ENCODE measurements around the gene SLC16A2.
"Not testable (repeated sequence)": the region's sequence is repeated elsewhere in the genome, so short reads cannot be mapped to it uniquely, and the experiment has no call there.

Gene SLC16A2

GRCh38 chrX:74507191-74507590 lies 85.9 kb downstream of the SLC16A2 start:
- no peak for DNase-seq (ENCODE audit: low read depth)

DNA sequence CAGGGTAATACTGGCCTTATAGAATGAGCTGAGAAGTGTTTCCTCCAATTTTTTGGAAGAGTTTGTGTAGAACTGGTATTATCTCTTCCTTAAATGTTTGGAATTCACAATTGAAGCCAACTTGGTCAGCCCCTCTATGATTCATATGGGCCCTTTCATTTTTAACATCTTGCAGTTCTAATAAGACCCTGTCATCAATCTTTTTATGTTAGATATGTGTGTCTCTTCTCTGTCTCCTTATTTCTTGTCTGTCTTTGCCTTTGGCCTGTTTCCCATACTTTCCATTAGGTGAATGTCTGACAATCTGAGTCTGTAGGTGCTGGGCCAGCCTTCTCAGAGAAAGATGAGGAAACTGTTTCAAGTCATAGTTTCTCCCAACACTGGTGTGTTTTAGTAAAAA lies 88.7 kb downstream of the SLC16A2 start:
- DNase-seq (ENCODE audit: low read depth), result no peak

DNA sequence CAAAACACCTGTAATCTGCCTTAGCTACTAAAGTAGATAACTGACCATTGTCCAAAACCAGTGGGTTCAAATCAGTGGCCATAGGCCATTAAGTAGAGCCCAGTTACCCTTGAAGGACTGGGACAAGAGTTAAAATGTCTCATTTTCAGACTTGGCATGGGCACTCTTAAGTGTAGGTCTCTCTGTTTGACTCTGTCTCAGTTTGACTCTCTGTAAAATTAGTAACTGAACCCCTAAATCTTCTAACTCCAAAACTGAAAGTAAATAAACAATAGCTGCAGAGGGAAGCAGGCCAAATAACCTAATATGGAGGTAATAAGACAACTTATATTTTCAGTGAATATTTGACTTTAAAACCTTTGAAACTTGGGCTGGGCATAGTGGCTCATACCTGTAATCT lies 89.1 kb downstream of the SLC16A2 start:
- no peak for DNase-seq (ENCODE audit: low read depth)

- DNase-seq (ENCODE audit: low read depth), result no peak
Measured at GRCh38 chrX:74511704-74512103, 90.4 kb downstream of the SLC16A2 start.

DNA sequence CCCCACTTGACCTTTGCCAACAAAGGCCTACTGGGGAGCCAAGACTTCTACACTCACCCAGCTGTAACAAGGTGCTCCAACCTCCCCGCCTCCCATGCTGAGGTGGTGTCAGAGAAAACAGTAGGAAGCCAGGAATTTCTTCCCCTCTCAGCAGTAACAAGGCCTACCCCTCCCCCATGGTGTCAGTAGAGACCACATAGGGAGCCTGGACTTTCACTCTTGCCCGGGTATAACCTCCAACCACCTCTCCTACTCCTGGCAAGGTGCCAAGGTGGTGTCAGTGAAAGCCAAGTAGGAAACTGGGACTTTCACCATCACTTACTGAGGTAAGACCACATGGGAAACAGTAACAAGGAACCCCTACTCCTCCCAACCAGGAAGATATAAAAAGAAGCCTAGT lies 93.1 kb downstream of the SLC16A2 start:
- DNase-seq (ENCODE audit: low read depth), result no peak

DNA sequence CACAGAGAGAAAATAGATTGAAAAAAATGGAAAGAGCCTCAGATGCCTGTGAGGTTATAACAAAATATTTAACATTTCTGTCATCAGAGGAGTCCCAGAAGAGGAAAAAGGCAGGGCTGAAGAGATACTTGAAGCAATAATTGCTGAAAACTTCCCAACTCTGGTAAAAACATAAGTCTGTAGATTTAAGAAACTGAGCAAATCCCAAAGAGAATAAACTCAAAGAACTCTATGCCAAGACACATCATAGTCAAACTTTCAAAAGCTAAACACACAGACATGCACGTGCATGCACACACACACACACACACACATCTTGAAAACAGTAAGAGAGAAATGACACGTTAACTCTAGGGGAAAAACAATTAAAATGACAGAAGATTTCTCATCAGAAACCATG lies 94.1 kb downstream of the SLC16A2 start:
- DNase-seq (ENCODE audit: low read depth), result no peak

- DNase-seq (ENCODE audit: low read depth), result not testable (repeated sequence)
Measured at GRCh38 chrX:74516013-74516412, 94.7 kb downstream of the SLC16A2 start.

DNA sequence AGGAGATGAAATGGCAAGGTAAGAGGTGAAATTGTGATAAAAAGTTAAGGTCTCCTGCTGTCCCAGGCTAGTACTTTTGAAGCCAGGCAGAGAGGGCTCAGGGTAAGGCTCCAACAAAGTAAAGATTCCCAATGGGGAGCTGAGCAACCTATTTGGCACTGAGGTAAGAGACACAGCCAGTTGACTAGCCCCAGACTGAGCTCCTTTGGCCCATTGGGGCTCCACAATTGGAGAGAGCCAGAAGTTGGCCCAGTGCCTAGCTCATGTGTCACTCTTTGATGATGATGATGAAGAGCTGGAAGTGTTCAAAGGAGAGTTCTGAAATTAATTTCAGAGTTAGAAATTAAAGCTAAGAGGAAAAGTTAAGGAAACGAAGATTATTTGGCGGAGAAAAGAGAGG lies 98.6 kb downstream of the SLC16A2 start:
- no peak for DNase-seq (ENCODE audit: low read depth)

GRCh38 chrX:74520291-74520690 lies 99.0 kb downstream of the SLC16A2 start:
- no peak for DNase-seq (ENCODE audit: low read depth)

GRCh38 chrX:74520896-74521295 lies 99.6 kb downstream of the SLC16A2 start:
- no peak for DNase-seq (ENCODE audit: low read depth)

GRCh38 chrX:74521961-74522751 lies 100.9 kb downstream of the SLC16A2 start:
- peak; percentile 55 for DNase-seq (ENCODE audit: low read depth)

GRCh38 chrX:74523224-74523623 lies 101.9 kb downstream of the SLC16A2 start:
- no peak for DNase-seq (ENCODE audit: low read depth)

DNA sequence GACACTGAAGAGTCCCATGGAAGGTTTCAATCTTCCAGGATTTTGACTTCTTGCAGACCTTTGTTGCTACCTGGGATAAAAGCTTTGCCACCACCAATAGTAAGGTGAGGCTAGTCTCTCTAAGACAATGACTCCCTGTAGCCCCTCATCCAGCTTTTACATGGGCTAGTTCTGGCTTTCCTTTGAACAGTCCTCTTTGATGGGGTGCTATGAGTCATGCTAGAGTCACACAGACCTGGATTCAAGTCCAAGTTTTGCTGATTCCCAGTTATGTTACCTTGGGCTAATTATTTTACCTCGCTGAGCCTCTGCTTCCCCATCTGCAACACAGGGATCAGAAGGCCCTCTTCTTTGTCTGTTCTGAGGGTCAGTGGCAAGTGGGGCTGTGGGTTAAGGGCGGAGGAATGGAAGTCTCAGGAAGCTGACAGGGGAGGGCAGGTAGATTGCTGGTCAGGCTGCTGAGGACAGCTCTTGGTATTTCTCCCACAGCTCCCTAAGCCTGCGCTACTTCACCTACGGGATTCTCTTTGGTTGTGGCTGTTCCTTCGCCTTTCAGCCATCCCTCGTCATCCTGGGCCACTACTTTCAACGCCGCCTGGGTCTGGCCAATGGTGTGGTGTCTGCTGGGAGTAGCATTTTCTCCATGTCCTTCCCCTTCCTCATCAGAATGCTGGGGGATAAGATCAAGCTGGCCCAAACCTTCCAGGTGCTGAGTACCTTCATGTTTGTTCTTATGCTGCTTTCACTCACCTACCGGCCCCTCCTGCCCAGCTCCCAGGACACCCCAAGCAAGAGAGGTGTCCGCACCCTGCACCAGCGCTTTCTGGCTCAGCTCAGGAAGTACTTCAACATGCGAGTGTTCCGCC lies 102.8 kb downstream of the SLC16A2 start:
- DNase-seq (ENCODE audit: low read depth), result no peak

DNA sequence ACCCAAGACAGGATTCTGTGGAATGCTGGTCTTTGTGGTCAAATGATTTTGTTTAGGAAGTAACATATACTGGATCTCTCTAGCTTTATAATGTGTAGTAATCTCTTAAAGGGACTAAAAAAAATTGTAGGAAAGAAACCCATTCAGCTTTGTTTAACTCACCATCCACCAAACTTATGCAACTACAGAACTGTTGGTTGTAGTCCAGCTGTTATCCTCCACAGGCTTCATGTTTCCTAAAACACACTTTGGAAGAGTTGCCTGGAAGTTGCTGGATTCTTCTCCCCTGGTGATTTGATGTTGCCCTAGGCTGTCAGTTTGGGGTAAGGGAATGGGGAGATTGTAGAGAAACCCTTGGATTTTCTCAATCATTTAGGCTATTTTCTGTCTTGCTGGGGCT lies 103.8 kb downstream of the SLC16A2 start:
- DNase-seq (ENCODE audit: low read depth), result no peak

DNA sequence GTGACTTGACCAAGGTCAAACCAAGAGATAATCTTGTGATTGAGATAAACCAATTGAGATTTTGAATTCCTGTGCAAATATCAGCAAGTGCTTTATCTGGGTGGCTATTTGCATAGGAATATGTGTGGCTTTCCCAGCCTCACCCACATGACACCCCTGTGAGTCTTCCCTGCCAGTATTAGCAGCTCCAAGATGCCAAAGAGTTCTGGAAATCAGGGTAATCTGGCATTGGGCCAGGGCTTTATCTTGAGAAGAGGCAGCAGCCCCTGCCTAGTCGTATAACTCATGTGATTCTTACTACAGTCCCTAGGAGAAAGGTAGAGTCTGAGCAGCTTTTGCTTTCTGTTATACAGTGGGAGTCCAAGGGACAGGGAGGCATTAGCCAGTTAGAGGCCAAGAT lies 105.5 kb downstream of the SLC16A2 start:
- DNase-seq (ENCODE audit: low read depth), result no peak

GRCh38 chrX:74527350-74527749 lies 106.1 kb downstream of the SLC16A2 start:
- no peak for DNase-seq (ENCODE audit: low read depth)

DNA sequence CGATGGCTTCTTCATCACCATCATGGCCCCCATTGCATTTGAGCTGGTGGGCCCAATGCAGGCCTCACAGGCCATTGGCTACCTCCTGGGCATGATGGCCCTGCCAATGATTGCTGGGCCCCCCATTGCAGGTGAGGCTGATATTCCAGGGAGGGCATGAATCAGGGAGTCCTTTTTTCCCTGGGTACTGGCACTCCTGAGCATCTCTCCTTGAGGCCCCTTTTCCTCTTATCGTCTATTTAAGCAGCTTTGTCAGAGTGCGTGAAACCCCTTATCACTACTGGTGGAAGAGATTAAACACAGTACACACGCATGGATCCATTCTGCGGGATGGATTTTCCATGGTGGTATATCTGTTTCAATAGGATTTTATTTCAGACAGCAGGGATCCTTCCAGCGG lies 108.0 kb downstream of the SLC16A2 start:
- no peak for DNase-seq (ENCODE audit: low read depth)

- no peak for DNase-seq (ENCODE audit: low read depth)
Measured at GRCh38 chrX:74531081-74531480, 109.8 kb downstream of the SLC16A2 start.

- DNase-seq (ENCODE audit: low read depth), result peak; percentile 75
Measured at GRCh38 chrX:74534569-74535038, 113.3 kb downstream of the SLC16A2 start.

- DNase-seq (ENCODE audit: low read depth), result no peak
Measured at GRCh38 chrX:74535086-74535407, 113.8 kb downstream of the SLC16A2 start.

DNA sequence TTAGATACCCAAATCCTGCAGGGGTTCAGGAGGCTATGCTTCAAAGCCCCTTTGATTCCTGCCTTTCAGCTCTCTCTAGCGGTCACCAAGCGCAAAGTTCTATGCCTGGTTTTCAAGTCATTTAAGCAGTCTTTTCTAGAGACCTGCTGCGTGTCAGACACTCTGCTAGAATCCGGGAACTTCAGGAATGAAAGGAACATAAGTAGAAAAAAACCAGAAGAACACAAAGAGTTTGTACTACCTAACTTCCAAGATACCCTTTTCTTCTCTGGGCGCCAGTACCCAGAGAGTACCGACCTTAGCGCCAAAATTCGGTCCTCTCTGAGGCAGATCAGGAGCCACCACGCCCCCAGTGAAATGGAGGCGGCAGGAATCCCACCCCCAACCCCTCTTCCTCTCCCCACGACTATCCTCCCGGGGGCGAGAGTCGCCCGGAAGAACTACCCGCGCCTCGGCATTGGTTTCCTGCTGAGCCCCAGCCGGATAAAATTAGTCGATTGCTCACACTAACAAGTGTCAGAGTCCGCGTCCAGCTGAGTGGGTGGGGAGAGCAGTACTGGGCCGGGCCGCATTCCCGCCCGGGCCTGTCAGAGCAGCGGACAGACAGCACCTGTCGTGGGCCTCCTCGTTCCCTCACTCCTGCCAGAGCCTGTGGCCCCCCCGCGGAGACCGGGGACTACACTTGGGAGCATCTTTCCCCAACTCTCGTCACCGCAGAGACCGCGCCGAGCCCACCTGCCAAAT lies 114.3 kb downstream of the SLC16A2 start:
- peak; percentile 67 for DNase-seq (ENCODE audit: low read depth)

DNA sequence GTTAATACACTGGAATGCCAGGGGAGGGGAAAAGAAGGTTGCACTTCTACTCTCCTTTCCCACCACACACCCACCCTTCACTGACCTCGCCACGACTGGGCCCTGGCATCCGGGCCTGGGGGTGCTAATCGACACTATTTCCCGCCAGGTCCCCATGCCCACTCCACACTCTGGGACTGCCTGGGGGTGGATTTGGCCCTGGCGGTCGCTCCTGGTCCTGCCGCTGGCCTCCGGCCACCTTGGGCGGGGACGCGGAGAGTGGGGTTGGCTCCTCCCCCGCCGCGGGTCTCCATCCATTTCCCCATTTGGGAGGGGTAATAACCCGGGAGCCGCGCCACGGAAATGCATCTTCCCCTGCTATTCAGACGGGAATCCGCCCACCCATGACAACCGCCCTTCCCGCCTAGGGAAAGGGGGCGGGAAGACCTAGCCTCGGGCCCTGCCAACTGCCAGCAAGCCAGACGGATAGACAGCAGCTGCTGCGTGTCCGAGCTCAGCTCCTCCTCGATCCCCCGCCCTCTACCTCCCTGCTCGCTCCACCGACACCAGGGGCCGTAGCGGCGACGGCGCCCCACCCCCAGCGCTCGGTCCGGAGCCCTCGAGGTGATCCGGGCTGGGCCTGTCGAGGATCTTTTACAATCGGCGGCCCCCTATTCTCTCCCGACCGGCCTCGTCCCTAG lies 115.0 kb downstream of the SLC16A2 start:
- peak; percentile 86 for DNase-seq (ENCODE audit: low read depth)

Measured in EH (cell line).